GDM1 (cell line): ENCODE measurements around the gene COL16A1.

Experiments used
- DNase-seq: peaks from one replicate; lab custom pipeline; 2025; lab: John Stamatoyannopoulos, UW

The COL16A1 gene

DNA sequence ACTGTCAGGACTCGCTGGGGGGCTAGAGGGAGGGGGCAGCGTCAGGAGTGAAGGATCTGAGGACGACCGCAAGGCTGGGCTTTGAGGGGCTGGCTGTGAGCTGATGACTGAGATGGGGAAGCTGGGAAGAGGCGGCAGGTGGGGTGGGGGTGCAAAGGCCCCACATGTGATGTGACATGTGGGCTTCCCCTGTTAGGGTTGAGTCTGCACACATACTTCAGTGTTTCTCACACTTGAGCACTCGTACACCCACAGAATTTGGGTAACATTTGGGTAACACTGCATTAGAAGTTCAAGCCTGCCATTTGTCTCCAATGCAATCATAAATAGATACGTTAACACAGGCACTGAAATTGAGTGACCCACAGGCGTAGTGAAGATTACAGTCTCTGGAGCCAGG, 16.2 kb downstream of the COL16A1 start:
- no peak for DNase-seq

DNA sequence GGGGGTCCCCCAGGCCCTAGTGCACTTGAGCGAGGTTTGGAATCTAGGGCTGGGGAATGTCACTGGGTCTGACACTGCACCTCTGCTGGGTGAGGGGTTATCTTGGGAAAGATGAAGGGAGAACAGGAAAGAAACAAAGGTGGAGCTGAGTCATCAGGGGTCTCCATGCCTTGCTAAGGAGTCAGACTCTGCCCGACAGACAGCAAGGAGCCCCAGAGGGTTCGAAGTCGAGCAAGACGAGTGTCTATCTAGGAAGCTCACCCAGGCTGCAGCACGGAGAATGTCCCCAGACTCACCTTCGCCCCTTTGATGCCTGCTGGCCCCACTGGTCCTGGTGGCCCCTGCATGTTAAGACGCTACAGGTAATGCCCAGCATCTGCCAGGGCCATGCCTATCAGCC, 18.0 kb downstream of the COL16A1 start:
- DNase-seq: no peak

DNA sequence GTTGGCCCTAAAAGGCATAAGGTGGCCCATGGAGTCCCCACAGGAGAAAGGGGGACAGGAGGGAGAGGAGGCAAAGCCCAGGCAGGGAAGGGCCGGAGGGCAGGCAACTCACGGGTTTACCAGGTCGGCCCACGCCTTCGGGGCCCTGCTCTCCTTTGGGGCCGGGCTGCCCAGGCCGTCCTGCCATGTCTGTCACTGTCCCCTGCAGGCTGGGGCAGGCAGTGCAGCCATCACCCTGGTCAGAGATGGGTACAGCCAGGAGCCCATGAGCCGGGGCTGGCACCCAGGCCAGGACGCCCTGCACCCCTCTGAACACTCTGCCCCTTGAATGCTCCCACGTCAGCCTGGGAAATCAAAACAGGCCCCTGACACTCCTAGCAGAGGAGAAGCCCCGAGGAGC, 19.8 kb downstream of the COL16A1 start:
- no peak for DNase-seq

DNA sequence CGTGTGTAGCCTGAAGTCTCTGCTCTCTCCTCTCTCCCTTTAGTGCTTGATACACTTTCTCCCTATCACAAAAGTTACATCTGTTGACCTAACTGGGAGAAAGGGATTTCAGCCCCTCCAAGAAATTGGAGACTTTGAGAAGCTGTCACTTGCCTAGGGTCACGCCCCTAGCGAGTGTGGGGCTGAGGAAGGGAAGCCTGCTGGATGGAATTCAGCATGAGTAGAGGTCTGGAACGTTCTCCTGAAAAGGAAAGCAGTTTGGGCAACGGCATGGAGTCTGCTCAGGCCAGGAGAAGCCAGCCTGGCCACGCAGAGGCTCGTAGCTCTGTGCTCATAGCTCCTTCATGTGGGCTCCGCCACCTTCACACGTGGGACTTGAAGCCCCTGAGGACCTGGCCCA, 22.4 kb downstream of the COL16A1 start:
- DNase-seq: no peak

DNA sequence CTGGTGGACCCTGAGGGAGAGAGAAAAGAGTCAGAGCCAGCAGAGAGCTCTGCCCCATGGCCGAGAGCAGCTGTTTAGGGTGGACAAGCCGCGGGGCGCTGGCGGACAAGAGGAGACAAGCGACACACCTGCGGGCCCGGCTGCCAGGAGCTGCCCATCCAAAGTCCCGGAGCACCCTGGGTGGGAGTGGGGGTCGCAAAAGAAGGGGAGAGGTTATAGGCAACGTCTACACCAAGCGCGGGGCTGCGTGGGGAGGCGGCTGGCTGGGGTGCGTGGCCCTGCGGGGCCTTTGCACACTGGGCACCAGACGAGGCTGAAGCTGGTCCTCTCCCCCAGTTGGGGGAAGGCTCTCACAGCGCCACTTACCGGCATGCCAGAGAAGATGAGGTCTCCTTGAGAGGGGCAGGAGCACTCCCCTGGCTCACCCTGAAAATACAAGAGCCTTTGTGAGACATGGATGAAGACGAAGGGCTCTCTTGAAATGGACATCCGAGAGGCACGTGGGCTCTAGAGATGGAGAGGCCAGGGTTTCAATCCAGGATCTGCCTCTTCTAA, 24.1 kb downstream of the COL16A1 start:
- DNase-seq: no peak

DNA sequence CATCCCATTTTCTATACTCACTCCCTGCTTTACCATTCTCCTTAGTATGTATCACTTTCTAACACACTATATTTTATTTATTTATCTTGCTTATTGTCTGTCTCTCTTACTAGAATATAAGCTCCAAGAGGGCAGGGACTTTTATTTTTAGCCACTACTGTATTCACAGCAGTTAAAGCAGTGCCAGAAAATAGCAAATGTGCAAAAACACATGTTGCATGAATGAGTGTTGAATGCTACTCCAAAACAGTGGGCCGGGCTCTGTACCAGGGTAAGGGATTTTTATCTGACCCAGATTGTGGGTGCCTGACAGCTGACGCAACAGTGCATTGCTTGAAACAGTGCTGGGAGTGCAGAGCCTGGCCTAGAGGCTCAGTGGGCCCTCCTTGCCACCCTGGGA, 24.7 kb downstream of the COL16A1 start:
- no peak for DNase-seq

DNA sequence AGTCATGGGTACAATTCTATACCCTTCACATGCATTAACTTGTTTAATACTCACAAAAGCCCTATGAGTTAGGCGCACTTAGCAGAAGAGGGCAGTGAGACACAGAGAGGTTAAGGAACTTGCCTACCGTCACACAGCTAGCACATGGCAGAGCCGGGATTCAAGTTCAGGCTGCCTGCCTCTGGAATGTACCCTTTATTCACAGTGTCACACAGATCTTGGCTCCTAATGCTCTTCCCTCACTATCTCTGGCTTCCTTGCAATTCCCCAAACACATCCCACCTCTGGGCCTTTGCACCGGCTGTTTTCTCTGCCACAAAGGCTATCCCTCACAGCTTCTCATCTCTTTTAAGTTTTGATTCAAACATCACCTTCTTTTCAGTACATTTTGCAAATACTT, 25.1 kb downstream of the COL16A1 start:
- no peak for DNase-seq

DNA sequence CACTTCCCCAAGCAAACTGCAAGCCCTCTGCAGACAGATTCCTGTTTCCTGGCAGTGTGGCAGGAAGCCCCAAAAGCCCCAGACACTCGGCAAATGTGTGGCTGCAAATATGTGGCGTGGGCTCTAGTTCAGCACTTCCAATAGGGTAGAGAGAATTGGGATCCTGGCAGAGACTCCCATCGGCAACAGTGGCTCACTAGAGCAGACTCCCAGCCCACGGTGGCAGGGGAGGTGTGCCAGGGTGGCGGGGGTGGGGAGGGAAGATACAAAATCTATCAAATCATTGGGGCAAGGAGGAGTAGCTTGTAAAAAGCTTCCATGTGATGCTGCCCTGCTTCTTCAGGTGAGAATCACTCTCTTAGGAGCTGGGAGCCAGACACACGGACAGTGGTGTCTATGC, 25.9 kb downstream of the COL16A1 start:
- DNase-seq: no peak

DNA sequence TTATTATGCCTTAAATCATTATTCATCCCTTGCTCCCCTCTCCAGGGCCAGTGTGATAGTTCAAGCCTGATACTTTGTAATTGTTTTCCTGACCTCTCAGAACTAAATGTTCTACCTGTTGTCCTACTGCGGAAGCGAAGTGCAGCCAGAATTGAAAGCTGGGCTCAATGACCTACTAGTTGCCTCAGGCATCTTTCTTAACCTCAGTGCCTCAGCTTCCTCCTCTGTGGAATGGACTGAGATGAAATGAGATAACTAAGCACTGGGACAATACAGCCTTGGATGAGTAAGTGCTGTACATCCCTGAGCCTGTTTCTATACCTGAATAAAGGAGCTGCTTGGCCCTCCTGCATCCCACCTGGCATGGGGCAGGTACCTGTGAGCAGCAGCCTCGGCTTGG, 26.4 kb downstream of the COL16A1 start:
- DNase-seq: no peak

DNA sequence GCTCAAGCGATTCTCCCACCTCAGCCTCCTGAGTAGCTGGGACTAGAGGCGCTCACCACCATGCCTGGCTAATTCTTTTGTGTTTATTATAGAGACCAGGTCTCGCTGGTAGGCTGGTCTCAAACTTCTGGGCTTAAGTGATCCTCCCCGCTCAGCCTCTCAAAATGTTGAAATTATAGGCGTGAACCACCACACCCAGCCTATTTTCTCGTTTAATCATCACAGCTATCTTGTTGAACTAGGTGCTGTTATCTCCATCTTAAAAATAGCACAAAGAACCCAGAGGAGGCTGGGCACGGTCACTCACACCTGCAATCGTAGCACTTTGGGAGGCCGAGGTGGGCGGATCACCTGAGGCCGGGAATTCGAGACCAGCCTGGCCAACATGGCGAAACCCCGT, 28.1 kb downstream of the COL16A1 start:
- no peak for DNase-seq

DNA sequence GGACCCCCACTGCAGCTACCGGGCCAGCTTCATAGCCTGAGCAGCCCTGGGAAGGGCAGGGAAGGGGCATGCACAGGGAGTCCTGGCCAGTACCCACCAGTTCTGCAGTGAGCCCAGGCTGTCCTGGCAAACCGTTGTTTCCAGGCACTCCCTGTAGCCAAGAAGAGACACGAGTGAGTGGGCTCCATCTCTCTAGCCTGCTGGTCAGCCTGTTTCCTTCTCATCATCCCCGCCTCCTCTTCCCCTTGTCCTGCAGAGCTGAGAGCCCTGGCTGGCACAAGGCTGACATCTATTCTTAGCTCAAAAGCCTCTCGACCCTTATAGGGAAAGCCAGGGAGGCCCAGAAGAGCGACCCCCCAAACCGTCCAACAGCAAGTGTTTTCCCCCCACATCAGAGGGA, 28.7 kb downstream of the COL16A1 start:
- DNase-seq: no peak

DNA sequence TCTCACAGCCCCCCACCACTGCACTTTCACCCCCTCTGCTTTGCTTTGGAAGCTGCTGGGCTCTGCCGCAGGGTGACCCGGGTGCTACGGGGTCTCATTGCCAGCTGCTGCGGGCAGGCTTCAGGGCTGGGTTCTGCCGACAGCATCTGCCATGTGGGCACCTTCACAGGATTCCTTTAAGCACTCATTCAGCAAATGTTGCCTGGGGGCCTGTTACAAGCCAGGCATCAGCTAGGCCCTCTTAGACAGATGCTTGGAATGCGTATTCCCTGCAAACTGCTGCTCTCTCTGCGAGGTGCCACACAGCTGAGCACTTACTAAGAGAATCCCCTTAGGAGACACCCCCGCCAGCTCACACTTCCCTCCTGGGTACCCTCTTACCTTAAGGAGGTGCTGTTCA, 29.2 kb downstream of the COL16A1 start:
- DNase-seq: no peak

DNA sequence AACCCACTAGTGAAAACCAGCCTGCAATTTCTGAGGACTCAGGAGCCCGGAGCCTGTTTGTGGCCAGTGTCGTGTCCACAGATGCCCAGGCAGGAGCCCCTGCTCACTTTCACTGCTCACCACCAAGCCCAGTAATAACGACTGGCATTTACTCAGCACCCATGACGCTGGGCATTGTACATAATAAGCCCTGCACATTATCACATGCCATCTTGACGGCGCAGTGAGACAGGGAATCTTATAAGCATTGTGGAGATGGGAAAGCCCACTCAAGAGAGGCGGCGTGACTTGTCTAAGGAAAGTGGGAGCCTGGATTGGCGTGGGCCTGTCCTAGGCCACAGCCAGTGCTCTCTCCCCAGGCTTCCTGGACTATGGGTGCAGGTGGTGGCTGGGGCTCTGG, 30.4 kb downstream of the COL16A1 start:
- no peak for DNase-seq

DNA sequence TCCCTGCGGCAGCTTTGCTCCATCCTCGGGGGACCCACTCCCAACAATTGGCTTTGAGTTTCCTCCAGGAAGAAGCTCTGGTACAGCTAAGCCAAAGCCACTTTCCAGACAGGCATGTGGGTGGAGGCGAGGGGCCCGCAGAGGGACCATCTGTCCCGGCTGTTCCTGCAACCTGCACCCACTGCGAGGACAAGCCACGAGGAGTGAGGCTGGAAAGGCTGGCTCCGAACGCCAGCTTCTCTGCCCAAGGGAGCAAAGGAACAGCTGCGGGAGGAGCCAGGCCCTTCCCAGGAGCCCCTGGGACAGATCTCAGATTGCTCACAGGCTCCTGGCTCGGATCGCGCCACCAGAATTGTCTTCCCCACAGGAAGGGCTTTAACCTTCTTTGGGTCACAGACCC, 30.8 kb downstream of the COL16A1 start:
- DNase-seq: no peak

DNA sequence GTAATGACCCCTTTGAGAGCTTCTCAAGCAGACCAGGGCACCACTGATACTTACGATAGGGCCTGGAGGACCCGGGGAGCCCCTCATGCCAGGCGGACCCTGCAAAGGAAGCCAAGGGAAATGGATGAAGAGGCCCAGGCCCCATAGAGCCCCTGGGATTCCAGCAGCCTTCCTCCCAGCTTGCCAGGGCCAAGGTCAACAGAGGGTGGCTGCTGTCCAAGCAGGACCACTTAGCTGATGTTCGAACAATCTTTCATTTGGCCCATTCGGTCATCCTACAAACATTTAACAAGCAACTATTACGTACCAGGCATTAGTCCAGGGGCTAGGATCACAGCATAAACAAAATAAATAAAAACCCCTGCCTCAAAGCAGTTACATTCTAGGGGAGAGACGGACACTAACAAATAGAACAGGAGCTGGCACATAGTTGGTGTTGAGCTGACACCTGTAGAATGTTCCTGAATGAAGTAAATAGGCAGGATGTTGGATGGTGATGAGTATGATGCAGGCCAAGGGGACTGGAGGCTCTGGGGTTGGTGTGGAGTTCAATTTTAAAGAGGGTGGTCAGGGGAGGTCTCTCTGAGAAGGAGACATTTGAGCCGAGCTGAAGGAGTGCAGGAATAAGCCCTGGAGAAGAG, 32.1 kb downstream of the COL16A1 start:
- DNase-seq: no peak

DNA sequence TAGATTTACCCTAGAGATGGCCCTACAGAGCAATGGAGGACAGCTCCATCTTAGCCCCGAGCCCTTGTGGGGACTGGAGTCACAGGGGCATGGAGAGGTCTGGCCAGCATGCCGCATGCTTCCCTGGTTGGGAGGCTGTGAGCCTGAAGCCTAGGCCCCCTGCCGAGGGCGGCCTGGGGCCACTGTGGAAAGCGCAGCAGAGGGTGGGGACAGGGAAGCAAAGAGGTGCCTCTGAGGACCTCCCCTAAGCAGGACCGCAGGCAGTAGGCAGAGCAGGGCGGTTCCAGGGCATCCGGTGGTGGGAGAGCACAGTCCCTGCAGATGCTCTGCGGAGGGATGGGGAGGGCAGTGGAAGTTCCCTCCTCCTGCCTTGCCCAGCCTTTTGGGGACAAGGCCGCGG, 32.7 kb downstream of the COL16A1 start:
- no peak for DNase-seq

DNA sequence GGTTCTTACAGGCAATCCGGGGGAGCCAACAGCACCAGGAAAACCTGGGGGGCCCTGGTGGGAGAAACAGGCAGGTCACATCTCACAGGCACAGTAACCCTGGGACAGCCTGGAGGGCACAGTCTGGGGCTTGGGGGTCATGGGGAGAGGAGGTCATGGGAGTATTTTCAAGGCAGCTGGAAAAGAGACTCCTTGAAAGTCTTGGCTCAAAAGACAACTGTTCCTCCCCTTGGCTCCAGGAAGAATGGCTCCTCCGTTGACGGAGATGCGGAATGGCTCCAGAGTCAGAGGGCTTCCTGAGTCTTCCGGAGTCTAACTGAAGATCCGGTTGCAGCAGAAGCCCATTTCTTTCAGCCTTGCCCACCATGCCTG, 33.2 kb downstream of the COL16A1 start:
- no peak for DNase-seq

DNA sequence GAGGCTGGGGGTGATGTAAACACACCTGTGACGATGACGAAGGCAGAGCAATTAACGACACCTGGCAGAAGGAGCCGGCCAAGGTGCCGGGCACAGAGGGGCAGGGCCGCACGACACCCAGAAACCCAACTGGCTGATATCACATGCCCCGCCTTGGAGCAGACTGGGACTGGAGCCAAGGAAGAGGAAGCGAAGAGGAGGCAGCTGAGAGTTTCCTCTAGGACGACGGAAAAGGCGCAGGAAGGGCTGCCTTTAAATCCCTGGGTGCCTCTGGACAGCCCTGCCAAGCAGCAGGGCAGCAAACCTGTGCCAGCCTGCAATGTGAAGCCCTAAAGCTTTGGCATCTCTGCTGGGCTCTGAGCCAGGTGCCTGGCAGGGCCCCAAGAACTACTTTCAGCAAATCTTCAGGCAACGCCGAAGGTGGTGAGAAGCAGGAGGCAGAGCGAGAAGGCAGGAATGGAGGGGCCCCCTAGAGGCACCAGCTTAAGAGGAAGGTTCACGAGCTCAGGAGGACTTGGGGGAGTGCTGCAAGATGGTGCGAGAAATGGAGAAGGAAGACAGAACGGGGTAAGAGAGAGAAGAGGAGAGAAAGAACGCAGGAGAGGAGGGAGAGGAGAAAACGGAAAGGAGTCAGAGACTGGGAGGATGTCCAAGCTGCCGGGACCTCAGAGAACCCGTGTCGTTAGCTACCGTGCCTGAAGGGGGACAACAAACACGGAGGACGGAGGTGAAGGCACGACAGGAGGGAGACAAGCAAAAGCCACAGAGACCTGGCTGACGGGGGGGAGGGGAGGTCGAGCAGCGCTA, 33.8 kb downstream of the COL16A1 start:
- DNase-seq: no peak

DNA sequence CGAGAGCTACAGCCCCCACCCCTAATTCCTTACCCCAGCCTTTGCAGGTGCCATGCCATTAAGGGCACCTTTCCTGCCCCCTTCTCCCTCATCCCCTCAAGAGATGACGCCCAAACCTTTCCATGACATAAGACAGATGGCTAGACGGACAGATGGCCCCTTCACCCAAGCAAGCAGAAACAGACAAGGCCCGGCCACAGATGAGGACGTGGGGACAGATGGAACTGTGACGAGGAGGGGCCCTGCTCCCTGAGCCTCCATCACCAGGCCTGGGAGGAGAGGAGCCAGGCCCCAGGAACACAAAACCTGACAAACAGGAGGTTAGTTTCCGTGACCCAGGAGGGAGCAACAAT, 34.4 kb downstream of the COL16A1 start:
- no peak for DNase-seq

DNA sequence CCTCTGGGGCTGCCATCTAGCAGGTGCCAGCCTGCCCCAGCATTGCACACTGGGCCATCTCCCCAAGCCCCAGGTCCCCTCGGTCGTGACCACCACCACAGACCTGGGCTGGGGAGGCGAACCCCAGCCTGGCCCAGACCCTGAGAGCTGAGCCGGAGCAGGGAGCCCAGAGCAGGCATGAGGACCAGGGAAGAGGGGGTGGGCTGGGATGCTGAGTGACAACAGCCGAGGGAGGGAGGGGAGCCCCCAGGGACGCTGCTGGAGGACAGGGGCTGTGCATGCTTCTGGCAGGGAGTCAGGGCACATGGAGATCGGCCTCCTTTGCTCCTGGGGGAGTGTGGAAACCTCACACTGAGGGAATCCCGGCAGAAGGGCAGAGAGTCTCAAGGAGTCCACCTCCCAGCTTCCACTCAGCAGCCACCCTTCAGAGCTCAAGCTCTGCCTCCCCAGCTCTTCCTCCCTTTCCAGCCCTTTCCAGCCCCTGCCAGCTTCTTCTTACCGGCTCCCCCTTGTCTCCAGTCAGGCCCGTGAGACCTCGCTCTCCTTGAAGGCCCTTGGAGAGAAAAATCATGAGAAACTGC, 35.4 kb downstream of the COL16A1 start:
- no peak for DNase-seq

DNA sequence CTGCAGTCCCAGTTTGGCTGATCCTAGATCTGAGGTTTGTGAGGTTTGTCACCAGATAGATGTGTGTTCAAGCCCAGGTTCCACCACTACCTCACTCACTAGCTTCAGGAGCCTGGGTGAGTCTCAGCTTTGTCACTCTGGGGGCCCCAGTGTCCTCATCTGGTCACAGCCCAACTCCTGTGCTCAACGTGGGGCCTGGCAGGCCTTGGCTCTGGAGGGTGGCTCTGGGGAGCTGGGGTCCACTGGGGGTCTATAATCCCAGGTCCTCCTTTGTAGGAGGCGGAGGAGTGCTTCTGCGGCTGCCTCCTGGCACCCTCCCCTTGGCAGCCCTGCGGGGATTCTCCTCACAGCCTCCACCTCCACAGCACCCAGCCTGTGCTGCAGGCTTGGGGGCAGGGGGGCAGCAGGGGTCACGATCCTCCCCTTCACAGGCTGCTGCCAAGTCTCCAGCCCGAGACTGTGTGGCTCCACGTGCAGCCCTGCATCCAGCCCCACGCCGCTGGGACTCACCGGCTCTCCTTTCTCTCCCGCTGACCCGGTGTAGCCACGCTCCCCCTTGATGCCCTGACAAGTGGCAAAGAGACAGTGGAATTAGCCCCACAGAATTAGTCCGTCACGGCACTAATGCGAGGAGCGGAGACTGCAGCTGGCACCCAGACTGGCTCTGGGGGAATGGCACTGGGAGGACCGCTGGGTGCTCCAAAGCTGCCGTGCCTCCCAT, 36.6 kb downstream of the COL16A1 start:
- no peak for DNase-seq

DNA sequence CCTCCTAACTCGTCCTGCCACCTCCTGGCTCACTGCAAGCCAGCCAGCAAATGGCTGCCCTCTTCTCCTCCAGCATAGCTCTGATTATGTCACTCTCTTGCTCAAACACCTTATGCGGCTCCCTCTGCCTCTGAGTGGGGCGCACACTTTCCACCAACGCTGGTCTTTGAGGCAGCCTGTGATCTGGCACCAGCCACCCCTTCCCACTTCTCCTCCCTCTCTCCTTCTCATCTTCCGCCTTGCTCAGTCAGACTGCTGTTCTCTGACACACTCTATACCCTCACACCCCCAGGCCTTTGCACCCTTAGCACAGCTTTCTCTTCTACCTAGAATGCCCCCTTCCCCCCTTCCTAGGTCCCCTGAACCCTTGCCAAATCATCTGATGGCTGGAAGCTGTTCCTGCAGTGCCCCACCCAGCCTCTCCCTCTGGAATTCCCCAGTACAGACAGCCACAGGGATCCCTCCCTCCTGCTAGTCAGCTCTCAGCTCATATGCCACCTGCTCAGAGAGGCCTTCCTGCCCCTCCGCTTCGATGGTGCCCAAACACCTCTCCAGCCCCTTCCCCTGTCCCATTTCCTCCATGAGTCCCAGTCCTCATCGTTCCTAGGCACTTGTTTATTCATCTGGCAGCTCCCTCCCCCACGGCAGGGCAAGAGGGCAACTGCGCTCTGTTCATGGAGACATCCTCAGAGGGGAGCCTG, 37.4 kb downstream of the COL16A1 start:
- no peak for DNase-seq
